ENCODE measurements around the gene ZFAND3.
"Not testable (repeated sequence)": the region's sequence is repeated elsewhere in the genome, so short reads cannot be mapped to it uniquely, and the experiment has no call there.

ZFAND3 gene

DNA sequence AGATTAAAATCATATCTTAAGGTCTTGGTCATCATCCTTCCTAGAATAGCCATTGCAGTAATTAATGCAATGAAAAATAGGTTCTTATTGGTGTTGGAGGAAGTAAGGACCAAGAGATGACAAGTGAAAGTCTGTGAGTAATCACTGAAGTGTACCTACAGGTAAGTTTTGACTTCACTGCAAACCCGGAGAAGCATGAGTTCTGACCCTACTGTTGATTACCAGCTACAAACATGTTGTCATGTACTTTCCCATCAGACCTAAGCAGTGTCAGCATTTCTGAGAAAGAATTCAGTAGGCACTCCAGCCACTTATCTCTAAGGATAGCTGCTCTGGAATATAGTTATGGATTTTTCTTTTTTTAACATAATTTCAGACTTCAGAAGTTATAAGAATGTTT, 280.9 kb downstream of the ZFAND3 start:
- FAIRE-seq (peak; percentile 72), DNase-seq (ENCODE audit: extremely low spot score, insufficient read length, low read depth) (peak; percentile 3)

DNA sequence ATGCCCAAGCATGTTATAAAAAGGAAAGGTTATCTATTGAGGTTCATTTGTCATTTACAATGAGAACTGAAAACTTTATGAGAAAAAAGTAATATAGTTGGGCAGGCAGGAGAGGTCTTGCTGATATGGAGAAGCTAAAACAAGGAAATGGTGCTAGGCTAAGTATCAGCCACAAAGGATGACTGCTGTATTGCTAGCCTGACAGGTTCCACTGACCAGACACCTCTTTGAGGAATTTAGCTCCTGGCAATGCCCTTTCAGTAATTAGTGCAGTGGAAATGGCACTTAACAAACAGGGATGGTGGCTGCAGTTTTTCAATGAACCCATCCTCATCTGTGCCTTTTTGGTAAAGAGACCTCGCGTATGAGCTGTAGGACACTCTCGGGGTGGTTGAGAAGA, 284.4 kb downstream of the ZFAND3 start:
- no peak for DNase-seq (ENCODE audit: extremely low spot score, insufficient read length, low read depth)
- FAIRE-seq = peak; percentile 24

DNA sequence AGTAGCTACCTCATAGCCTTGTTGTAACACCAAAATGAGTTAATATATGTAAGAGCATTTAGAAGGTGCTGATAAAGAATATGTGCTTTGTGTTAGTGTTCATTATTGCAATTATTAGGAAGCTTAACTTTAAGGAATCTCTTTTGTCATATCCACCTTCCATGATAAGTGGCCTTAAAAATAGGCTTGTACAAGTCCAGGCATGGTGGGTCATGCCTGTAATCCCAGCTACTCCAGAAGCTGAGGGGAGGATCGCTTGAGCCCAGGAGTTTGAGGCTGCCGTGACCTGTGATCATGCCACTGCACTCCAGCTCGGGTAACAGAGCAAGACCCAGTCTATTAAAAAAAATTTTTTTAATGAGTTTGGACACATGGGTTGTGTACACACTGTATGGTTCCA, 285.5 kb downstream of the ZFAND3 start:
- FAIRE-seq (no peak), DNase-seq (ENCODE audit: extremely low spot score, insufficient read length, low read depth) (no peak)

DNA sequence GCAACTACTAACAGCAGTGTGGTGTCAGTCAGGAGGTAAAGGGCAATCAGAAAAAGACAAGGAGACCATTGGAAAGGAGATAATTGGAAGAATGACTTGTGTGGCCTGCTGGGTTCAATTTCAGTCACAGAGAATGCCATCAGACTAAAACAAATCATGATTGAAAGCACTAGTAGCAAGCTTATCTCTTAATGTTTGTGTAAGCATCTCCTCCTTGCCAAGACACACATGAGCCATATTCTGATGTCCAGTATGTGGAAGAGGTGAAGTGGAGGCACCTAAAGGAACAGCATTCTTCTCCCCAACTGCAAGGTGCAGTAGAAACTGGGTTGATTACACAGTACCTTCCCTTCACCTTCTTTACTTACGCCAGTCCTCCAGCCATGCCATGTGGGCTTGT, 287.5 kb downstream of the ZFAND3 start:
- peak; percentile 46 for FAIRE-seq
- no peak for DNase-seq (ENCODE audit: extremely low spot score, insufficient read length, low read depth)

DNA sequence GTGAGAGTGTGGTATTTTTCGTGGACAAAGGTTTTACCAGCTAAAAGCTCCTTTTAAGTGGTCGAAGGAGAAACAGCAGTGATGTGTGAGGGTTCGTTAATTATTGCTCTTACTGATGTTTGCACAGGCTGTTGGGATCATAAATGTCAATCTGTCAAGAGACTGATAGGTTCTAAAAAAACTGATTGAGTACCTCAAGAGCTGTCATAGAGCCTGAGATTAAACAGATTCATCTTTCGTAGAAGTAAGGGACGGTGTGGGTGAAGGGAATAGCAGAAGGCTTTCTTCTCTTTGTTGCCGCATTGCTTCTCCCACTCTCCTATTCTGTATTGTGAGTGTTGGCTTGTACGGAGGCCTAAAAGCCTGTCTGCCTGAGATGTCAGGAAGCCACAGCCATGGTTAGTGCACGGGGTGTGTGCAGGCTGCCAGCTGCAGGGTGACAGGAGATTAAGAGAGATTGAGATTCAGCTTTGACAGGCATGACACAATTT, 291.0 kb downstream of the ZFAND3 start:
- DNase-seq (ENCODE audit: extremely low spot score, insufficient read length, low read depth) = no peak

DNA sequence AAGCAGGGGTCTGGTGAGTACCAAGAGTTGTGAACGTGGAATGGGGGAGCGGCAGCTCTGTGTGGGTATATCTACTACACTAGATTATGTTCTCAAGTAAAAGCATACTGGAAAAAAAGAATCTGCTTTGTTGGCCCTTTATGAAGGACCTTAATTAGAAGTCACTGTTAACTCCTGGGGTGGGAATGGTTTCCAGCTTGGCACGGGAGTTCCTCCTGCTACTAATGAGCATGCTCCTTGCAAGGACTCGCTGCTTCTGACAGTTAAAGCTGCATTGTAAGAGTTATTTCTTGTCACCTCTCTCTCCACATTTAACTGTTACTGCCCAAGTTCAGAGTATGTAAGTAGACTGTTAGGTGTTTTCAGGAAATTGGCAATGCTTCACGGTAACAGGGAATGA, 292.7 kb downstream of the ZFAND3 start:
- FAIRE-seq = no peak
- DNase-seq (ENCODE audit: extremely low spot score, insufficient read length, low read depth) = no peak

More for the DNA sequence above, 291.0 kb downstream of the ZFAND3 start:
- no peak for FAIRE-seq

DNA sequence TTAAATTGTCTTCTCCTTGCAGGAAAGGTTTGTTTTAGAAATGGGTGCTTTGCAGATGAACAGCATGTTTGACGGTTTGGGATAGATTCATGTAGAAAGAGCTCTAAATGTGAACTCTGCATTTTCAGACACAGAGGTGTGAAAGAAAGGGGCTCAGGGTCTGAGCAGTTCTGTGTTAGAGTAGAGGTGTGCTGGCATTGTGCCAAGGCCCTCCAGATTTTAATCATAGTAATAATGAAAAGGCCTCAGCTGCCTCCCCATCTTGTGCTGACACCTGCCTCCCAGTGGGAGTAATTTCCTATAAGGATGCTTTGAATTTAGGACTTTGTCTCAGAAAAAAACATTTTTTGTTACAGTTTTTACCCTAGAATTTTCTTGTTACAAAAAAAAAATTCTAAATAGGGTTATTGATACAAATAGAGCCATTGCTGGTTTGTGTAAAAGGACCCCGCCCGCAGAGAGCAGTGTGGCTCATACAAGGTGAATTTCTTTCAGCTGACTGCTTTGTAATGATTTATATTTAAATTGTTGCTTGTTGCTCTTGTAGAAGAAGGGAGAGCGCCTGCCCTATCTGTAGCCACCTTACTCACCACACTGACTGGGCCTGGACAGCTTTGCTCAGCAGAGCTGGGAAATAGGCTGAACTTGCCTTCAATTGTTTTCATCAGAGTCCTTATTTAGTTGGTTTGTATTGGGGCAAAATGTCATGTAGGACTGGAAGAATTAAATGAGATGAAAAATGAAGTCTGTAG, 294.5 kb downstream of the ZFAND3 start:
- FAIRE-seq (no peak), DNase-seq (ENCODE audit: extremely low spot score, insufficient read length, low read depth) (no peak)

DNA sequence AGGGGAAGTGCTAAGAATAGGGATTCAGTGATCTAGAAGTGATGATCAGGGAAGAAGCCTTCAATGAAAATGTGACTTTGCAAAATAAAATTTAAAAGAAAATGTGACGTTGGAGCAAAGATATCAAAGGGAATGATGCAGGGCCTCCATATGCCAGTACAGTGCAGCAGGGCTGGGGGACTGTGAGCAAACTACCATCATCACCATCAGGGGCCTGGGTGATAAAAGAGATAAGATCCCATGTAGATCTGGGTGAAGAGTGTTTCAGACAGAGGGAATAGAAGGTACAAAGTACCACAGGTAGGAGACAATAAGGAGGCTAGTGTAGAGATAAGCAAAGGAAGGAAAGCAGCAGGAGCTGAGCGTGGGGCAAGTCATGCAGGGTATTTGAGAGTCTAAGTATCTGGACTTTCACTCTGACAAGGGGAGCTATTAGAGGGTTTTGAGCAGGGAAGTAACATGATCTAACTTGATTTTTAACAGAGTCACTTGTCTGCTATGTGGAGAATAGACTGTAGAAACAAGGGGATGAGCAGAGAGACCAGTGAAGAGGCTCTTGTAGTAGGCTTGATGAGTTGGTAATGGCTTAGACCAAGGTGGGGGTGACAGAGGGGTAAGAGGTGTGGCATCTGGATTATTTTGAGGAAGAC, 295.6 kb downstream of the ZFAND3 start:
- FAIRE-seq (no peak), DNase-seq (ENCODE audit: extremely low spot score, insufficient read length, low read depth) (no peak)

DNA sequence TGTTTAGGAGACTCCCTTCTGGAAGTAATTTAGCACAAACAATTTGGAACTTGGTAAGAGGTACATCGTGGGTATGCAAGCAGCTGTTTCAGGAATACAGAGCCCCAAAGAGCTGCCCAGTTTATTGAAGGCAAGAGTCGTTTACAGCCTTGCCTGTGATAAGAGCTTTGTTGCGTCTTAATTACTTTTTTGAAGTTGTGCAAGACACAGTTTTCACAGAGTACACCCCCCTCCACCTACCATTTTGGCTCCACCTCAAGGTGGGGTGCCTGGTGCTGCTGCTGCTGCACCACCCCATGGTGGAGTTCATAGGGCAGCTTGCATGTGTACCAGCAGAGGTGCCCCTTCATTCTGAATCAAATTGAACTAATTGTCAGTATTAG, 296.1 kb downstream of the ZFAND3 start:
- DNase-seq (ENCODE audit: extremely low spot score, insufficient read length, low read depth) (no peak), FAIRE-seq (no peak)

DNA sequence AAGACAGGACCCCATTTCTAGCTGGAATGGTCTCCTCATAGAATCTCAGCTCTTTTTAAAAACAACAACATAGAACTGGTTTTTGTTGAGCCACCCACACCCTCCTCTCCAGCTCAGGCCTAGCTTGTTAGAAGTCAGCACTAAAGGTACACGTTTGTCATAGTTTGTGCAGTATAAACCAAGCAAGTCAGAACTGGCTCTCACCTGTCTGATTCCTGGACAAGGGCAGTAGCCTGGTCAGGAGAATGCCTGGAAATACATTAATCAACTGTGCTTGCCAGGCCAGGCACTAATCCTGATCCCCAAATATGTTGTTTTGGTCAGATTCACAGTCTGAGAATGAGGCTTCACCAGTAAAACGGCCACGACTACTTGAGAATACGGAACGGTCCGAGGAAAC, 296.7 kb downstream of the ZFAND3 start:
- DNase-seq (ENCODE audit: extremely low spot score, insufficient read length, low read depth) (no peak), FAIRE-seq (no peak)

DNA sequence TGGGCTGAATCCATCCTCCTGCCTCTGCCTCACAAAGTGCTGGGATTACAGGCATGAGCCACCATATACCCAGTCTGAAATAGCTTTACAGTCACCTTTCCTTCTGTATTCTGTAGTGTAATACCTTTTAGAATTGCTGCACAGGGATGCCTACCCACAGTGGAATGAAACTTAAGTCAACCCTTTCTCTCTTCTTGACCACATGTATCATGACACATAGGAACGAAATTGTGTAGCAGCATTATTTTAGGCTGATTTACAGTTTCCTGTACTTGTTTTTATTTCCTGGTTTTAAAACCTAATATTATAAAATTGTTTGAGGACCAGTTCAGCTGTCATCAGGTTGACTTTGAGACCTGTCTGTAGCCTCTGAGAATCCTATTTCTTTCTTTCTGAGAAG, 297.8 kb downstream of the ZFAND3 start:
- no peak for FAIRE-seq
- DNase-seq (ENCODE audit: extremely low spot score, insufficient read length, low read depth) = no peak

DNA sequence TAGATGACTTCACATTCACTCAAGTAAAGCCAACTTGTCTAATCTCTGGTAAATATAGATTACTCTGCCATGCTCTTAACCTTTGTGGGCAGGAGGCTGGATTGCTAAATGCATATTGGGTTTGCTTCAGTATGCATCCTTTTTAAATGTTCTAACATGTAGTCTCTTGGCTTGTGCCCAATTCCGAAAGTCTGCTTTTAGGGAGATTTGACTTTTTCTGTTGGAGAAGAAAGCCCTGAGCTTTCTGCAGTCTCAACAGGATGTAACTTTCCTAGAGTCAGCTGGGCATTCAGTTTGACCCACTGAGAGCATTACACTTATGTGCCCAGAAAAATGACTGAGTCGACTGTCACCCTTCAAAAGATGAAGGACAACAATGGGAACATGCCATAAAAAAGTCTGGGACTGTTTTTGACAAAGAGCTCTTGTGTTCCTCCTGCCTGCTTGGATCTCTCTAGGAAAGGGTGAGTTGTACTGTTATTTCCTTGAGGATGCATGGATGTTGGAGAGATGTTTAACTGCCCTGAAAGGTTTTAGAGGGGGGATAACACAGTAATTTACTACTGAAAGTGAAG, 299.4 kb downstream of the ZFAND3 start:
- FAIRE-seq = no peak

DNA sequence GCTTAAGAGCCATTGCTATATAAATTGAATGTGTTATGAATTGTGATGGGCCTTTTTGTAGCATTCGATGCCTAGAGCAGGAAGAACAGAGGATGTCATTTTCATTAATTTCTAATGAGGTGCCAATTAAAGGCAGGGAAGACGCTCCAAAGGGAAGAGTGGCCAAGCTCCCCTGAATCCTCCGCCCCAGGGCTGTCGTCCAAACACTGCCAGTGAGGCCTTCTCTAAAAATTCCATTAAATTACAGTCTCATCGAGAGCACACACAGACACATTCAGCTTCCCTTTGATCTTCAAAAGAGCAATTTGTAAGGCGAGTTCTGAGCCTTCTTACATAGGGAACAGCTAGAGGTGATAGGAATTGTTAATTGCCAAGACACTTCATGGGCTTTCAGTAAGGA, 300.0 kb downstream of the ZFAND3 start:
- FAIRE-seq = no peak

More for the DNA sequence above, 299.4 kb downstream of the ZFAND3 start:
- no peak for DNase-seq (ENCODE audit: extremely low spot score, insufficient read length, low read depth)

DNA sequence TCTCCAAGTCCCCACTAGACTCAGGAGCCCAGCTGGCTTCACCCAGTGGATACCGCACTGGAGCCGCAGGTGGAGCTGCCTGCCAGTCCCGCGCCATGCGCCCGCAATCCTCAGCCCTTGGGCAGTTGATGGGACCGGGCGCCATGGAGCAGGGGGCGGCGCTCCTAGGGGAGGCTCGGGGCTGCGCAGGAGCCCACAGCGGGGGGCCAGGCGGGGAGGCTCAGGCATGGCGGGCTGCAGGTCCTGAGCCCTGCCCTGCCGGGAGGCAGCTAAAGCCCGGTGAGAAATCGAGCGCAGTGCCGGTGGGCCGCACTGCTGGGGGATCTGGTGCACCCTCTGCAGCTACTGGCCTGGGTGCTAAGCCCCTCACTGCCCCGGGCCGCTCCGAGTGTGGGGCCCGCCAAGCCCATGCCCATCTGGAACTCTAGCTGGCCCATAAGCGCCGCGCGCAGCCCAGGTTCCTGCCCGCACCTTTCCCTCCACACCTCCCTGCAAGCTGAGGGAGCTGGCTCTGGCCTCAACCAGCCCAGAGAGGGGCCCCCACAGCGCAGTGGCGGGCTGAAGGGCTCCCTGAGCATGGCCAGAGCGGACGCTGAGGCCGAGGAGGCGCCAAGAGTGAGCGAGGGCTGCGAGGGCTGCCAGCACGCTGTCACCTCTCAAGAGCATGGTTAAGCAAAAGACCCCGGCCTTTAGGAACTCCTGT, 304.8 kb downstream of the ZFAND3 start:
- not testable (repeated sequence) for FAIRE-seq

More for the DNA sequence above, 300.0 kb downstream of the ZFAND3 start:
- DNase-seq (ENCODE audit: extremely low spot score, insufficient read length, low read depth) = no peak

DNA sequence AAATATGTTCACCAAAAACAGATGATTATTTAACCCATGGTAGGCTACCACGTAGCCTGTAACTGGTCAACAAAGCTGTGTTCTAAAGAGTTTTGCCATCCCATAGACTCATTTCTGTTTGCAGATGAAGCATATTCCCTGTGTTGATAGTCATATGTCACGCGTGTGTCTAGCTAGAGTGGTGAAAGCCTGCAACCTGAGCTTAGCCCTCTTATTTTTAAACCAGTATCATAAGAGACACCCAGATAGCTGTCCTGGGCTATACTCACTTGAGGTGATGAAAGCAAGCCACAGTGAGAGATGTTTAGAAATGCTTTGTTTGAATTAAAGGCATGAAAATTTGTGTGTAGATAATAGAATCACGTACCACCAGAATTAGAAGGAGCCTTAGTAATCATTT, 307.8 kb downstream of the ZFAND3 start:
- DNase-seq (ENCODE audit: extremely low spot score, insufficient read length, low read depth) (no peak), FAIRE-seq (no peak)

More for the DNA sequence above, 304.8 kb downstream of the ZFAND3 start:
- DNase-seq (ENCODE audit: extremely low spot score, insufficient read length, low read depth) = not testable (repeated sequence)

DNA sequence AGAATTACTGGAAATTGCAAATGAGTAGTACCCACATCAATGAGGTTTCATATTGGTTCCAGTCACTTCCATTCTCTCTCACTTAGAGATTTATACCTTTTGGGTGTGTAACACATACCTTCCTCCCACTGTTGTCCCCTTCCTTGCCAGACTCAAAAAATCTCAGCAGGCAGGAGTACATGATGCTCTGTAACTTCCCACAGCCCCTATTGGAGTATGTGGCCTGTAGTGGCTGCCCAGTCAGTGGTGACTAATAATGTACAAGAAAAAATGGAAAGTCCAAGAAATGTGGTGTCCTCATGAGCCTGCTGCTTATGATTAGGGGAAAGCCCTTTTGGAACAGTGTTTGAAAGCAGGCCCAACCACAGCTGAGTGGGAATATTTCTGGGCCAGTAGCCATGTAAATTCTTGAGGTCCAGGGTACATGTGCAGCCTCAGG, 312.0 kb downstream of the ZFAND3 start:
- no peak for DNase-seq (ENCODE audit: extremely low spot score, insufficient read length, low read depth)
- no peak for FAIRE-seq

DNA sequence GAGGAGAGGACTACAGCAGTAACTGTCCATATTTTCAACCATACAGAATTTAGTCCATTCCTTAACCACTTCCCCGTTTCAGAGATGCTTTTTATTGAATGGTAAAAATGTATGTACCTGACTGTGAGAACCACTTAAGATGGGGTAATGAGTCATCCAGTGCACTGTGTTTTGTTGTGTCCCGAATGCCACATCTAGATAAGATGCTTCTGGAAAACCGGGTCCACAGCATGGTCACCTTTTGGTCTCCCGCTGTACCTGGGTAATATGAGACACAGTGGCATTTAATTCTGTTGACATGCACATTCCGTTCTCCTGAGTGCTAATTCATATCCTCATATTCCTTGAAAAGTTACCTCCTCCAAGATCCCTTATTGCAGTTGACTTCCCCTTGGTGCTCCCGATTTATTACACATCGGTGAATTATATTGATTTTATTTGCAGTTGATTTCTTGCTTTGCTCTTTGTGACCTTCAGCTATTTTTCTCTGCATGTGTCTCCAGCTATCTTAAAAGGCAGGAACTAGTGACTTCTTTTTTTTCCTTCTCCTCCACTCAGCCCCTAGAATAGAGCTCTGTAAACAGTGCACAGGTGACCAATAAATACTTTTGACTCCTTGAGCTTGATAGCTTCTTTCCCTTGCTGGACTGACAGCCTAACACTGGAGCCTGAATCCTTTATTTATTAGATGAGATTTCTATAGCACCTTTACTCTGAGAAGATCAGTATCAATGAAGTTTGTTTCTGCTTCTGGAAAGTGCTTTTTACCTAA, 314.6 kb downstream of the ZFAND3 start:
- no peak for DNase-seq (ENCODE audit: extremely low spot score, insufficient read length, low read depth)
- no peak for FAIRE-seq

DNA sequence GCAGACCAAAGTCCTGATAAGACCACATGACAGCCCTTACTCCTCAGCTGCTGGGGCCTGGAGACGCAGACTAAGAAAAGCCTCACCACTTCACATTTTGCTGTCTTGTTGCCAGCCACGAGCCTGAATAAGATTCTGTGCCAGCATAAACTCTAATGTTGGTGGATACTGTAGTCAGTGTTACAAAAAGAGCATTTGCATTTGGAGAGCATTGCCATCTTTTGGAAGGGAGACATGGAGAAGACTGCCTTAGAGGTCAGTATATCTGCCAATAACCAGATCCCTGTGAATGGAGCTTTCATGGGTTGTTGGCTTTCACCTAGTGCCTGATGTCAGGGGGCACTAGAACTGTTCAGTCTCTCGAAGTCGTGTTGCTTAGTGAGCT, 315.2 kb downstream of the ZFAND3 start:
- no peak for FAIRE-seq
- DNase-seq (ENCODE audit: extremely low spot score, insufficient read length, low read depth) = no peak

DNA sequence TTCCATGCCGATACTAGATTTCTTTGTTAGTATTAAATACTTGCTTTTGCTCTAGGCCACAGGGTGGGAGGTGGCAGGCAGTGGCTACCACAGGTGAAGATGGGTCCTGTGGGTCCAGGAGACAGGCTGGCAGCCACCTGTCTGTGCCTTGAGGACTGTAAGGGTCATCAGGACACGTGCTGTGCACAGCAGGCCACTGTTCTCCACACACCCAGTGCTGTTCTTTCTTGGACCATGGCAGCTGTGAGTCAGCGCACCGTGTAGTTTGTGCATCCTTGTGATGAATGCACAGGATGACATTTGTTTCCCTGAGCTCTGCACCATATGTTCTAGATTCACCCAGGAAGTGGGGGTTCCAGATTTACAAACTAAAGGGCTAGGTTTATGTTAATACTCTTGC, 317.0 kb downstream of the ZFAND3 start:
- no peak for FAIRE-seq
- DNase-seq (ENCODE audit: extremely low spot score, insufficient read length, low read depth) = no peak

Measured in GM18507 (cell line).